Measurements from ENCODE around the gene SVIL.

Gene SVIL

GRCh38 chr10:29600821-29601220, 34.0 kb downstream of the SVIL start:
- Histone ChIP-seq H3K4me2 (ENCODE audit: low read depth, low read length, poor library complexity, severe bottlenecking) (no peak overlapping the region), H3K36me3 (ENCODE audit: insufficient read depth, low read length) (no peaks in the 10 kb centered on the region), H3K27me3 (ENCODE audit: insufficient read depth, low read length, poor library complexity, severe bottlenecking) (no peaks in the 10 kb centered on the region), H3K9me3 (ENCODE audit: insufficient read depth, low read depth, low read length) (no peaks in the 10 kb centered on the region), H3K4me3 (ENCODE audit: low read length, poor library complexity, severe bottlenecking) (no peak overlapping the region), H2AFZ (ENCODE audit: low read length) (no peak overlapping the region), H4K20me1 (ENCODE audit: insufficient read depth, low read length, poor library complexity, severe bottlenecking) (no peaks in the 10 kb centered on the region), H3K4me1 (ENCODE audit: insufficient read depth, low read length, poor library complexity, severe bottlenecking) (no peaks in the 10 kb centered on the region), H3F3A (ENCODE audit: low read depth) (no peaks in the 10 kb centered on the region), H3K9me2 (replicated peaks; ENCODE audit: low read depth, low read length) (no peaks in the 10 kb centered on the region), H3K79me2 (ENCODE audit: insufficient read depth, low read length) (no peaks in the 10 kb centered on the region), H3K9ac (ENCODE audit: low read depth, low read length, poor library complexity, severe bottlenecking) (no peak overlapping the region)
- no peak for TF ChIP-seq CTCF (conservative IDR thresholded peaks at IDR 0.05; ENCODE audit: low read length)
- TF ChIP-seq EZH2phosphoT487 (IDR thresholded peaks at IDR 0.05; ENCODE audit: borderline replicate concordance), result no peak

- no peak overlapping the region for H2AFZ ChIP-seq (ENCODE audit: low read length)
- H3K36me3 ChIP-seq (ENCODE audit: insufficient read depth, low read length), result no peaks in the 10 kb centered on the region
- H3K9me3 ChIP-seq (ENCODE audit: insufficient read depth, low read depth, low read length), result no peaks in the 10 kb centered on the region
- no peaks in the 10 kb centered on the region for H3K4me1 ChIP-seq (ENCODE audit: insufficient read depth, low read length, poor library complexity, severe bottlenecking)
- no peaks in the 10 kb centered on the region for H3K27me3 ChIP-seq (ENCODE audit: insufficient read depth, low read length, poor library complexity, severe bottlenecking)
- no peaks in the 10 kb centered on the region for H3K9me2 ChIP-seq (replicated peaks; ENCODE audit: low read depth, low read length)
- no peak overlapping the region for H3K4me3 ChIP-seq (ENCODE audit: low read length, poor library complexity, severe bottlenecking)
- no peak overlapping the region for H3K9ac ChIP-seq (ENCODE audit: low read depth, low read length, poor library complexity, severe bottlenecking)
- no peak for TF ChIP-seq EZH2phosphoT487 (IDR thresholded peaks at IDR 0.05; ENCODE audit: borderline replicate concordance)
- TF ChIP-seq CTCF (conservative IDR thresholded peaks at IDR 0.05; ENCODE audit: low read length), result no peak
- no peaks in the 10 kb centered on the region for H3K79me2 ChIP-seq (ENCODE audit: insufficient read depth, low read length)
- H4K20me1 ChIP-seq (ENCODE audit: insufficient read depth, low read length, poor library complexity, severe bottlenecking), result no peaks in the 10 kb centered on the region
- no peaks in the 10 kb centered on the region for H3F3A ChIP-seq (ENCODE audit: low read depth)
- H3K4me2 ChIP-seq (ENCODE audit: low read depth, low read length, poor library complexity, severe bottlenecking), result no peak overlapping the region
Measured at GRCh38 chr10:29600067-29600466, 34.7 kb downstream of the SVIL start.

- Histone ChIP-seq H3K4me2 (ENCODE audit: low read depth, low read length, poor library complexity, severe bottlenecking) (no peak overlapping the region), H4K20me1 (ENCODE audit: insufficient read depth, low read length, poor library complexity, severe bottlenecking) (no peaks in the 10 kb centered on the region), H3K4me3 (ENCODE audit: low read length, poor library complexity, severe bottlenecking) (no peak overlapping the region), H3F3A (ENCODE audit: low read depth) (no peaks in the 10 kb centered on the region), H3K79me2 (ENCODE audit: insufficient read depth, low read length) (no peaks in the 10 kb centered on the region), H3K9me2 (replicated peaks; ENCODE audit: low read depth, low read length) (no peaks in the 10 kb centered on the region), H3K36me3 (ENCODE audit: insufficient read depth, low read length) (no peaks in the 10 kb centered on the region), H3K9ac (ENCODE audit: low read depth, low read length, poor library complexity, severe bottlenecking) (no peak overlapping the region), H3K27me3 (ENCODE audit: insufficient read depth, low read length, poor library complexity, severe bottlenecking) (no peaks in the 10 kb centered on the region), H3K4me1 (ENCODE audit: insufficient read depth, low read length, poor library complexity, severe bottlenecking) (no peaks in the 10 kb centered on the region), H3K9me3 (ENCODE audit: insufficient read depth, low read depth, low read length) (no peaks in the 10 kb centered on the region), H2AFZ (ENCODE audit: low read length) (no peak overlapping the region)
- no peak for TF ChIP-seq CTCF (conservative IDR thresholded peaks at IDR 0.05; ENCODE audit: low read length)
- no peak for TF ChIP-seq EZH2phosphoT487 (IDR thresholded peaks at IDR 0.05; ENCODE audit: borderline replicate concordance)
Measured at GRCh38 chr10:29598851-29599311, 35.9 kb downstream of the SVIL start.
